ENCODE results near the gene CYB5A. TPM values are rescaled to one million over a fixed set of nuclear protein-coding genes. Genes with fewer than 3 reads are reported as not detected.

CYB5A gene
- polyA plus RNA-seq, 2 of the 4 experiments (the other 2 are of a cell fraction): 132 to 267 TPM

GRCh38 chr18:74248189-74248588, 43.6 kb downstream of the CYB5A start:
- DNase-seq (ENCODE audit: low read depth in 1 of 2, low spot score in 1 of 2): no peak
- H3K4me3 ChIP-seq: no peak overlapping the region
- CTCF ChIA-PET: interaction anchor here (0.8 to 1.2 kb wide), 3 partner anchors 15 to 110 kb away, joined by 3 to 4 read pairs (median 3); no protein-coding TSS in a partner anchor
- no peak for ATAC-seq
- POLR2A ChIA-PET: no interaction called here
- no peaks in the 10 kb centered on the region for H3K9me3 ChIP-seq
- peak overlapping the region; percentile 54; the same call in 2 of the 3 replicates for H3K4me2 ChIP-seq
- FAIRE-seq: no peak
- peak overlapping the region; percentile 87 to 92 for H3K27ac ChIP-seq
- TF ChIP-seq HES2 (IDR thresholded peaks at IDR 0.05) (no peak), CTCF (IDR thresholded peaks at IDR 0.05) (no peak), CHD4 (IDR thresholded peaks at IDR 0.05; ENCODE audit: borderline replicate concordance) (no peak), KDM5A (IDR thresholded peaks at IDR 0.05) (no peak), SMC3 (IDR thresholded peaks at IDR 0.05) (no peak), RARB (CRISPR knock-in tag; IDR thresholded peaks at IDR 0.05) (no peak), EHMT2 (IDR thresholded peaks at IDR 0.05; ENCODE audit: low read depth) (no peak), POLR2A (IDR thresholded peaks at IDR 0.05; ENCODE audit: low read length) (no peak), NFE2L2 (conservative IDR thresholded peaks at IDR 0.05; ENCODE audit: low read length) (no peak), CBX8 (IDR thresholded peaks at IDR 0.05) (no peak), FOSB (CRISPR knock-in tag; IDR thresholded peaks at IDR 0.05) (no peak), RFX5 (IDR thresholded peaks at IDR 0.05) (no peak), USF2 (IDR thresholded peaks at IDR 0.05) (no peak), HOXB5 (CRISPR knock-in tag; IDR thresholded peaks at IDR 0.05) (no peak), TFCP2L1 (CRISPR knock-in tag; IDR thresholded peaks at IDR 0.05) (no peak), SREBF2 (IDR thresholded peaks at IDR 0.05) (no peak), EP300 (IDR thresholded peaks at IDR 0.05) (no peak), REST (IDR thresholded peaks at IDR 0.05) (no peak), KDM1A (IDR thresholded peaks at IDR 0.05; ENCODE audit: low read depth) (no peak)
- WGBS (ENCODE audit: missing lambda C conversion rate): 98% methylated on average over 6 of the region's 6 CpGs
- H3K4me1 ChIP-seq: peaks cover 50% of the 10 kb centered on the region

GRCh38 chr18:74244554-74244953, 47.2 kb downstream of the CYB5A start:
- ATAC-seq: no peak

More at GRCh38 chr18:74244554-74244953, 47.2 kb downstream of the CYB5A start:
- Histone ChIP-seq H3K4me2 (no peak overlapping the region), H3K9me3 (no peaks in the 10 kb centered on the region), H3K27ac (no peak overlapping the region), H3K4me1 (peaks cover 35% of the 10 kb centered on the region), H3K4me3 (no peak overlapping the region)
- TF ChIP-seq FOSB (CRISPR knock-in tag; IDR thresholded peaks at IDR 0.05): no peak
- TF ChIP-seq EP300 (IDR thresholded peaks at IDR 0.05): no peak
- TF ChIP-seq HOXA7 (CRISPR knock-in tag; IDR thresholded peaks at IDR 0.05): no peak
- TF ChIP-seq HOXB13 (CRISPR knock-in tag; IDR thresholded peaks at IDR 0.05; ENCODE audit: low read depth): no peak
- TF ChIP-seq REST (IDR thresholded peaks at IDR 0.05): no peak
- TF ChIP-seq SMC3 (IDR thresholded peaks at IDR 0.05): no peak
- TF ChIP-seq RAD21 (conservative IDR thresholded peaks at IDR 0.05 in 1 of 2, IDR thresholded peaks at IDR 0.05 in 1 of 2): no peak
- no peak for TF ChIP-seq PBX3 (IDR thresholded peaks at IDR 0.05)
- TF ChIP-seq HDAC2 (IDR thresholded peaks at IDR 0.05): no peak
- no peak for TF ChIP-seq RARB (CRISPR knock-in tag; IDR thresholded peaks at IDR 0.05)
- no peak for TF ChIP-seq BCL3 (IDR thresholded peaks at IDR 0.05)
- ChIA-PET POLR2A (no interaction called here), CTCF (no interaction called here)
- no peak for DNase-seq (ENCODE audit: low read depth in 1 of 2, low spot score in 1 of 2)
- WGBS (ENCODE audit: missing lambda C conversion rate): 94% methylated on average over 2 of the region's 2 CpGs
- no peak for FAIRE-seq
